GM21737 (cell line): ENCODE results near the gene LOXL3.

Experiments used
- ATAC-seq: cut with Tn5 transposase; IDR thresholded peaks from one replicate; pipeline ENCODE4 v1.9.1; 2021; ENCODE audit warnings: mild to moderate bottlenecking, moderate library complexity; ENCODE audit not compliant: unreplicated experiment

LOXL3 gene

DNA sequence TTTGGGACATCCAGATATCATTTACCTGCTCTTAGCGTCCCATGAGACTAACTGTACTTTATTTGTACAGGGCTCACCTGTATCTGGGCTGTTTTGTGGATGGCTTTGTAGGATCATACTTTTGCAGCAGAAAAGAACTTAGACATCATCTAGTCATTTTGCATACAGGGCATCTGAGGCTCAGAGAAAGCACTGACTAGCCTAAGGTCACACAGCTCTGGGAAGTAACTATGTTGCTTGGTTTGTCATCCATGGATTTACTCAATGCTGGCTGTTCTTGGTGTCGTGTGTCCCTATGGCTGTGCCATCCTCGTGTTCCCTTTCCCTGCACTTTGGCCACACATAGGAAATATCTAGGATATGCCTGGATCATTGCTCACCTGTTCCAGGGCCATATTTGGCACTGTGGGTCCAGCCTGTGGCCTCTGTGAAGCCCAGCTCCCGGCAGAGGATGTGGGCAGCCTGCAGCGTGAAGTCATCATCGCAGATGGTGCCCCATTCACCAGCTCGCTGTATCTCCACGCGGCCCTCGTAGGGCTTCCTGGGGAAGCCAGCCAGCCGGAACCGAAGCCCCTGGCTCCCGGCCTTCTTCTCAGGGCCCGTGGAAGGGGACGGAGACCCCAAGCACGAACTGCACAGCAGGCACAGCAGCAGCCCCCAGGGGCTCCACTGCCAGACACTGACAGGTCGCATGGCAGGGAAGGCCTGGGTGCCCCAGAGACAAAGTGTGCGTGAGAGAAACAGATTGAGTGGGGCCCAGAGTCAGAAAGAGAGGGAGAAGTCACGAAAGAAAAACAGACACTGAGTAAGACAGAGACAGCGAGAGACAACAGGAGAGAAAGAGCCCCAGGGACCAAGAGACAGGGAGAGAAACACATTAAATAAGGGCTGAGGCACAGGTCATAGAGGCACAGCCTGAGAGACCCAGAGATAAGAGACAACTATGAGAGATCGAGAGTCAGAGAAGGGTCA, 1.5 kb downstream of the LOXL3 start:
- ATAC-seq = no peak

- ATAC-seq = no peak
Measured at GRCh38 chr2:74551530-74551929, 2.2 kb downstream of the LOXL3 start.

DNA sequence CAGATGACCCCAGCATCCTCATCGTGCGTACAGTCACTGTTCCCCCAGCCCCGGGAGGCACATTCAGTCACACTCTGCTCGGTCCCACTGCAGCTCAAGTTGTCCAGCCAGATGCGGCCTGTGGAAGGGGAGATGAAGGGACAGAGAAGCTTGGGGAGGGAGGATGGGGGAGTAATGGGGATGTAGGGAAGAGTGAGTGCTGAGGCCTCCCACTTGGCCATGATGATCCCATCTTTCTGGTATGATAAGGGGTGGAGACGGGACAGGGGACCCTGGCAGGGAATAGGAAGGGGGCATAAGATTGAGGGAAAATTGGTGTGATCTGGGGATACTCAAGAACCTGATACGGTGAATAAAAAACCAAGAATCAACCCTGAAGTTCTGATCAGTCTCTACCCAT, 3.5 kb downstream of the LOXL3 start:
- no peak for ATAC-seq

DNA sequence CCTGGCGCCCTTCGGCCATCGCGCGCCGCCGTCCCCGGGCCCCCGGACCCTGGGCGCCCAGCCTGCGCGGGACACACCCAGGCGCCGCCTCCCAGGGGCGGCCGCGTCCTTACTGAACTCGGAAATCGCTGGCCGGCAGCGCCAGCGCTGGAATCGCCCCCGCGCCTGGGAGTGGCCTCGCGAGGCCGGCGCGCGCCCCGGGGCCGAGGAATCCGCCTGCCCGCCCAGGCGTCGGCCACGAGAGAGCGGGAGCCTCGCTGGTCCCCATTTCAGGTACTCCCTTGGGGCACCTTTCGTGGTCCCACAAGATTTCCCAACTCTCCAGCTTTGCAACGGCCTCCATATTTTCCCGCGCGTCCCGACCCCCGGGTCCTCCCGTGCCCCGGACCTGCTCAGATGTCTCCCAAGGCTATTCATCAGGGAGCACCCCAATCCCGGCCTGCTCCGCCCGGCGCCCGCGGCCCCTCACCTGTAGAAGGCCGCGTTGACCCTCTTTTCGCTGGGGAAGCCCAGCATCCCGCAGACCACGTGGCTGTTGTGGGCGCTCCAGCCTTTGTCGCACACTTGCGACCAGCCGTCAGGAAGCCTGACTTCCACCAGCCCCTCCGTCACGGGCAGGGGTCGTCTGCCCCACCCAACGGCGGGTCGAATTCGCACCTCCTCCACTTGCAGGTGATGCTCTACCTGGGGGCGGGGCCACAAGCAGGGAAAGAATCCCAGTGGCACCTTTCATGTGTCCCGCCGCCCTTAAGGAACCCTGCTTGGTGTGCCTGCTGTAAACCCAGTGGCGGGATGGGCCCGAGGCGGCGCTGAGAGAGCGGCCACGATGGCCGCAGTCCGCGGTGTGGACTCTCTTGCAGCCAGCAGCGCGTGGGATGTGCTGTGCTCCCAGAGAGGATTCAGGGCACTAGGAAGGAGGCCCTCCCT, 4.6 kb downstream of the LOXL3 start:
- peak; percentile 37 for ATAC-seq

- no peak for ATAC-seq
Measured at GRCh38 chr2:74548285-74548899, 5.3 kb downstream of the LOXL3 start.

GRCh38 chr2:74546004-74546403, 7.7 kb downstream of the LOXL3 start:
- no peak for ATAC-seq

GRCh38 chr2:74544634-74545033, 9.1 kb downstream of the LOXL3 start:
- ATAC-seq = no peak

DNA sequence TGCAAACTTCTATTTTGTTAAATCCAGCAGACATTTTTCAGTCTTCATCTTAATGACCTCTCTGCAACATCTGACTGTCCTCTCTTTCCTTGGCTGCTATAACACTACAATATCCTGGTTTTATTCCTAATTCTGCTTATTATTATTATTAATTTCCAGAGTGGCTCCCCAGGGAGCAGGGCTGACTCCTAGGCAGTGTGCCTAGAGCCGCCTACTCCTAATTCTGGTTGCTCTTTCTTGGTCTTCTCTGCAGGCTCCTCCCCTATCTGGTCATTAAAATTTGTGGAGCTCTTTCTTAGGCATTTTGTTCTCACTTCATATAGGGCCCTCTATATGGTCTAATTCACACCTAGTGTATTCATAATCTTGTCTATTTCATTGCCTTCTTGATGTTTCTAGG, 10.8 kb downstream of the LOXL3 start:
- ATAC-seq = no peak

- no peak for ATAC-seq
Measured at GRCh38 chr2:74540291-74540690, 13.5 kb downstream of the LOXL3 start.

DNA sequence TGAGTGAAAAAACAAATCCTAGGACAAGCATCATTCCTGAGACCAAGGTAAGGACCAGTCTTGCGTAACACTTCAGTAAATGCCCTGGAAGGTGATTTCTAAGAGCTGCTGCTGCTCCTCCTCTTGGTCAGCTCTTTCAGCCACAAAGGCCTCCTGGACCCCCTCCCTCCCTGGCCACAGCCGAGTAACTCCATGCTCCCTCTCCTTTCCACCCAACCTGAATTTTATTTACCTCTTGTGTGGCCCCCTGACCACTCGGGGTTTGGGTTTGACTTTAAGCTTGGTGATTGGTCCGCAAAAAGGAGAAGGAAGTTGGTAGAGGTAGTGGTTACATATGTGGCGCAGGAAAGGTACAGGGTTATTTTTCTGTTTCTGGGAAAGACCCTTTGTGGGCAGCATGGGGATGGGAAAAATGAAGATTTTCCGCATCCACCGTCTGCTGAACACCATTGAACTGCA, 14.8 kb downstream of the LOXL3 start:
- ATAC-seq = no peak

- no peak for ATAC-seq
Measured at GRCh38 chr2:74537140-74537539, 16.6 kb downstream of the LOXL3 start.

- ATAC-seq = no peak
Measured at GRCh38 chr2:74536166-74536950, 17.4 kb downstream of the LOXL3 start.

DNA sequence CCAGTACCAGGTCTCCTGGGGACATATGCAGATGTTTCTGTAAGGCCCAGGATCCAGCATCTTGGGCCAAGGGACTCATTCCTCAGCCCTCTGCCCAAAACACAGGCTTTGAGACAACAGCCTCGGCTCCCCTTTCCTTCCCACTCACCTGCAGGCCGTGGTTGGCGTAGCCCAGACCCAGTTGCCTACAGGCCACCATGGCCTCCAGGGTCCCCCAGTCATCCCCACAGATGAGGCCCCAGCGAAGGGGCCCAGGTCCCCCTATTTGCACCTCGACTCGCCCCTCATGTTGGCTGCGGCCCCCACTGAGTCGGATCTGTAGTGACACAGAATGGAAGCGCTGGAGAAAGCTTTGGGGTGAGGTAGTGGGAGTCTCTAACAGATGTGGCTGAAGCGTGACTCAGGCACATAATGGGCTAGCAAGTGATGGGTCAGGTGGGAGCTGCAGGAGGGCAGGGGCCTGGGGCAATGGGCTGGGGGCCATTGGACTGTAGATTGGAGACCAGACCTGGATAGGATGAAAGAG, 18.2 kb downstream of the LOXL3 start:
- ATAC-seq = no peak

GRCh38 chr2:74534411-74534810, 19.3 kb downstream of the LOXL3 start:
- ATAC-seq = no peak

DNA sequence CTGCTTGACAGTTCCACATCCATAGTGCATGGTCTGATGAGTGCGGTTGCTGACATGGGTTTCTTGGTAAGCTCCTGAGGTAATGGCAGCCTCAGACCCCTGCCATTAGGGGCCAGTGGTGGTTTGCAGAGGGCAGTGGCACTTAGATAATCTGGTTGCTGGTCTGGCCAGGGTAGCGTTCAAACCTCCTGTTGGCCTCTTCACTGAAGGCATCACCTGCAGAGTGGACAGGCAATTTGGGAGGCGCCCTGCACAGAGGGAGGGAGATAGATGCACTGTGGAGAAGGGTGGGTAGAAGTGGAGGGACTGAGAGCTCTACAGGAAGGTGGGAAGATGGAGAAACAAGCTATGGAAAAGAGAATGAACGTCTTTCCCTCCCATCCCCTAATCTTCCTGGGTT, 20.3 kb downstream of the LOXL3 start:
- no peak for ATAC-seq

GRCh38 chr2:74532222-74532621, 21.5 kb downstream of the LOXL3 start:
- no peak for ATAC-seq

- no peak for ATAC-seq
Measured at GRCh38 chr2:74531666-74532065, 22.1 kb downstream of the LOXL3 start.

DNA sequence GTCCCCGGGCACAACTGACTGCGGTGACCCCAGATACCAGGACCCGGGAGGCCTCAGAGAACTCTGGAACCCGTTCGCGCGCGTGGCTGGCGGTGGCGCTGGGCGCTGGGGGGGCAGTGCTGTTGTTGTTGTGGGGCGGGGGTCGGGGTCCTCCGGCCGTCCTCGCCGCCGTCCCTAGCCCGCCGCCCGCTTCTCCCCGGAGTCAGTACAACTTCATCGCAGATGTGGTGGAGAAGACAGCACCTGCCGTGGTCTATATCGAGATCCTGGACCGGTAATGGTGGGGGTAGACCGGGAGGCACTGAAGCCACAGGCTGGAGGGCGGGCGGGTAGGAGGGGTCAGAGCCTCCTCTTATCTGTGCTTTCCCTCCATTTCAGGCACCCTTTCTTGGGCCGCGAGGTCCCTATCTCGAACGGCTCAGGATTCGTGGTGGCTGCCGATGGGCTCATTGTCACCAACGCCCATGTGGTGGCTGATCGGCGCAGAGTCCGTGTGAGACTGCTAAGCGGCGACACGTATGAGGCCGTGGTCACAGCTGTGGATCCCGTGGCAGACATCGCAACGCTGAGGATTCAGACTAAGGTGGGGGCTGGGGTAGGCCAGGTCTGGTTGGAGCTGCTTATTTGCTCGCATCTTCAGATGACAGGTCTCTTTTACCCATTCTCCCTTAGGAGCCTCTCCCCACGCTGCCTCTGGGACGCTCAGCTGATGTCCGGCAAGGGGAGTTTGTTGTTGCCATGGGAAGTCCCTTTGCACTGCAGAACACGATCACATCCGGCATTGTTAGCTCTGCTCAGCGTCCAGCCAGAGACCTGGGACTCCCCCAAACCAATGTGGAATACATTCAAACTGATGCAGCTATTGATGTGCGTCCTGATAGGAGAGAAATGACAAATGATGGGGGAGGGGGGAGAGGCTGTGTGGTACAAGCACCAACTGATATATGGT, 23.2 kb downstream of the LOXL3 start:
- ATAC-seq = peak; percentile 33
